HL-60 (cell line): ENCODE results near the gene PRDM16.

Source experiments
- GABPA ChIP-seq: IDR thresholded peaks from 2 replicates; pipeline ENCODE4 v1.6.1; 2012; ENCODE audit warnings: low read depth
- POLR2AphosphoS5 ChIP-seq: IDR thresholded peaks from 2 replicates; pipeline ENCODE4 v1.6.1; 2012; ENCODE audit warnings: low read depth
- TF ChIP-seq, protein P1 (sequence below): IDR thresholded peaks from one replicate; pipeline ENCODE4 v1.5.1; 2011; ENCODE audit warnings: low read length, control low read depth, inconsistent platforms; ENCODE audit not compliant: insufficient read depth
- TF ChIP-seq, protein P2 (sequence below): IDR thresholded peaks from 2 replicates; pipeline ENCODE4 v1.6.1; 2012; ENCODE audit warnings: low read depth; ENCODE audit not compliant: insufficient replicate concordance

DNA sequence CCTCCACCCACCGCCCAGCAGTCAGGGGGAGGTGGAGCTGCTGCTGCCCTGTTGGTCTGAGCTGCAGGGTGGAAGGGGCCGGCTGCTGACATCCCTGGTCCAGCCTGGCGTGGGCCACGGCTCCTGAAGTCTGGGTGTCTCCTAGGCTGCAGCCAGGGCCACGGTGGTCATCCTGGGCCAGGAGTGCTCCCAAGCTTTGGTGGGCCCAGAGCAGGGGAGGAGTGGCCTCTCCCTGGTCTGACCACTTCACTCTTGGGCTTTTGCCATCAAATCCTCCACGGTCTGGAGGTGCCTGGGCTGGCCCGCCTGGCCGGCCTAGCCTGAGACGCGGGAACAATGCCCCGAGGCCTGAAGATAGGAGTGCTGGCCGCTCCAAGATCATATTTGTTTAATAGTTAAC lies 5.8 kb downstream of the PRDM16 start:
- TF ChIP-seq, protein P1, sequence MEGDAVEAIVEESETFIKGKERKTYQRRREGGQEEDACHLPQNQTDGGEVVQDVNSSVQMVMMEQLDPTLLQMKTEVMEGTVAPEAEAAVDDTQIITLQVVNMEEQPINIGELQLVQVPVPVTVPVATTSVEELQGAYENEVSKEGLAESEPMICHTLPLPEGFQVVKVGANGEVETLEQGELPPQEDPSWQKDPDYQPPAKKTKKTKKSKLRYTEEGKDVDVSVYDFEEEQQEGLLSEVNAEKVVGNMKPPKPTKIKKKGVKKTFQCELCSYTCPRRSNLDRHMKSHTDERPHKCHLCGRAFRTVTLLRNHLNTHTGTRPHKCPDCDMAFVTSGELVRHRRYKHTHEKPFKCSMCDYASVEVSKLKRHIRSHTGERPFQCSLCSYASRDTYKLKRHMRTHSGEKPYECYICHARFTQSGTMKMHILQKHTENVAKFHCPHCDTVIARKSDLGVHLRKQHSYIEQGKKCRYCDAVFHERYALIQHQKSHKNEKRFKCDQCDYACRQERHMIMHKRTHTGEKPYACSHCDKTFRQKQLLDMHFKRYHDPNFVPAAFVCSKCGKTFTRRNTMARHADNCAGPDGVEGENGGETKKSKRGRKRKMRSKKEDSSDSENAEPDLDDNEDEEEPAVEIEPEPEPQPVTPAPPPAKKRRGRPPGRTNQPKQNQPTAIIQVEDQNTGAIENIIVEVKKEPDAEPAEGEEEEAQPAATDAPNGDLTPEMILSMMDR = no peak
- TF ChIP-seq POLR2AphosphoS5 (no peak), GABPA (no peak)
- TF ChIP-seq, protein P2, sequence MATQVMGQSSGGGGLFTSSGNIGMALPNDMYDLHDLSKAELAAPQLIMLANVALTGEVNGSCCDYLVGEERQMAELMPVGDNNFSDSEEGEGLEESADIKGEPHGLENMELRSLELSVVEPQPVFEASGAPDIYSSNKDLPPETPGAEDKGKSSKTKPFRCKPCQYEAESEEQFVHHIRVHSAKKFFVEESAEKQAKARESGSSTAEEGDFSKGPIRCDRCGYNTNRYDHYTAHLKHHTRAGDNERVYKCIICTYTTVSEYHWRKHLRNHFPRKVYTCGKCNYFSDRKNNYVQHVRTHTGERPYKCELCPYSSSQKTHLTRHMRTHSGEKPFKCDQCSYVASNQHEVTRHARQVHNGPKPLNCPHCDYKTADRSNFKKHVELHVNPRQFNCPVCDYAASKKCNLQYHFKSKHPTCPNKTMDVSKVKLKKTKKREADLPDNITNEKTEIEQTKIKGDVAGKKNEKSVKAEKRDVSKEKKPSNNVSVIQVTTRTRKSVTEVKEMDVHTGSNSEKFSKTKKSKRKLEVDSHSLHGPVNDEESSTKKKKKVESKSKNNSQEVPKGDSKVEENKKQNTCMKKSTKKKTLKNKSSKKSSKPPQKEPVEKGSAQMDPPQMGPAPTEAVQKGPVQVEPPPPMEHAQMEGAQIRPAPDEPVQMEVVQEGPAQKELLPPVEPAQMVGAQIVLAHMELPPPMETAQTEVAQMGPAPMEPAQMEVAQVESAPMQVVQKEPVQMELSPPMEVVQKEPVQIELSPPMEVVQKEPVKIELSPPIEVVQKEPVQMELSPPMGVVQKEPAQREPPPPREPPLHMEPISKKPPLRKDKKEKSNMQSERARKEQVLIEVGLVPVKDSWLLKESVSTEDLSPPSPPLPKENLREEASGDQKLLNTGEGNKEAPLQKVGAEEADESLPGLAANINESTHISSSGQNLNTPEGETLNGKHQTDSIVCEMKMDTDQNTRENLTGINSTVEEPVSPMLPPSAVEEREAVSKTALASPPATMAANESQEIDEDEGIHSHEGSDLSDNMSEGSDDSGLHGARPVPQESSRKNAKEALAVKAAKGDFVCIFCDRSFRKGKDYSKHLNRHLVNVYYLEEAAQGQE = no peak
